Lower lobe of right lung (tissue), 2 donors: ENCODE measurements around the gene FGF9. TPM values are rescaled to one million over a fixed set of nuclear protein-coding genes. Genes with fewer than 3 reads are reported as not detected.

Experiments
- ATAC-seq, 2 donors: fragments of 200-7000 bp; cut with Tn5 transposase; one replicate each; pipeline ENCODE4 v1.9.1; 2020 to 2022; ENCODE audit warnings: mild to moderate bottlenecking in 2 of 2, moderate library complexity in 2 of 2
- DNase-seq: peaks from one replicate; pipeline ENCODE4 v3.0.0-alpha.2; 2020
- H3K27ac ChIP-seq: fragments of 200-600 bp; one replicate; pipeline ENCODE4 v1.8.0; 2022
- H3K27me3 ChIP-seq: fragments of 200-600 bp; one replicate; pipeline ENCODE4 v1.8.0; 2022; ENCODE audit warnings: low read depth
- H3K36me3 ChIP-seq: fragments of 200-600 bp; one replicate; pipeline ENCODE4 v1.8.0; 2022; ENCODE audit warnings: mild to moderate bottlenecking
- H3K4me1 ChIP-seq: fragments of 200-600 bp; one replicate; pipeline ENCODE4 v1.8.0; 2022
- H3K4me3 ChIP-seq: fragments of 200-600 bp; one replicate; pipeline ENCODE4 v1.8.0; 2022; ENCODE audit warnings: mild to moderate bottlenecking
- H3K9me3 ChIP-seq: fragments of 200-600 bp; one replicate; pipeline ENCODE4 v1.8.0; 2022
- CTCF ChIP-seq: fragments of 200-600 bp; IDR thresholded peaks from one replicate; pipeline ENCODE4 v1.8.0; 2022; ENCODE audit warnings: antibody characterized with exemption, mild to moderate bottlenecking
- intact Hi-C: fragments of 100-400 bp; cut with DNase I; formaldehyde crosslinking; loops from one replicate; pipeline ENCODE4 v1.11.0; 2022
- total RNA-seq: library from RNA; stranded (reverse); fragmentation: NEBNext Ultra II Directional; extraction: Animal tissue kit (Norgen Biotek cat#: 25700); gene quantifications from one replicate; pipeline ENCODE4 v1.2.1, GENCODE V29; 2021
- donor health status: DM: no; HTN: yes; CAD: no; lungs with severe emphysema.

Gene FGF9
- total RNA-seq, 1 donor from 2014 or later, result 1.6 TPM

GRCh38 chr13:21638319-21639282, 32.3 kb upstream of the FGF9 start:
- no peaks in the 10 kb centered on the region for H3K36me3 ChIP-seq
- no peak overlapping the region for H3K4me3 ChIP-seq
- TF ChIP-seq CTCF, result peak; percentile 79
- DNase-seq, result no peak
- peaks cover 4% of the 10 kb centered on the region for H3K4me1 ChIP-seq
- no peak overlapping the region for H3K27ac ChIP-seq
- no peaks in the 10 kb centered on the region for H3K27me3 ChIP-seq
- peak; percentile 60 to 64 for ATAC-seq
- intact Hi-C loops, result no loop called here
- no peaks in the 10 kb centered on the region for H3K9me3 ChIP-seq

- Histone ChIP-seq H3K27ac (no peak overlapping the region), H3K4me1 (peaks cover 4% of the 10 kb centered on the region), H3K27me3 (no peaks in the 10 kb centered on the region), H3K9me3 (no peaks in the 10 kb centered on the region), H3K36me3 (no peaks in the 10 kb centered on the region), H3K4me3 (no peak overlapping the region)
- intact Hi-C loops, result no loop called here
- ATAC-seq (no peak), DNase-seq (no peak)
- TF ChIP-seq CTCF, result no peak
These were observed 31.3 kb upstream of the FGF9 start for GRCh38 chr13:21639561-21639960.

- H3K36me3 ChIP-seq, result no peaks in the 10 kb centered on the region
- H3K27ac ChIP-seq, result no peak overlapping the region
- no peak for DNase-seq
- intact Hi-C loops, result no loop called here
- no peak overlapping the region for H3K4me3 ChIP-seq
- no peaks in the 10 kb centered on the region for H3K27me3 ChIP-seq
- peaks cover 4% of the 10 kb centered on the region for H3K4me1 ChIP-seq
- ATAC-seq, result no peak
- H3K9me3 ChIP-seq, result no peaks in the 10 kb centered on the region
- no peak for TF ChIP-seq CTCF
These were observed 29.2 kb upstream of the FGF9 start for GRCh38 chr13:21641629-21642028.

- DNase-seq (no peak), ATAC-seq (no peak)
- no peak for TF ChIP-seq CTCF
- H3K4me3 ChIP-seq, result no peak overlapping the region
- H3K9me3 ChIP-seq, result no peaks in the 10 kb centered on the region
- no peaks in the 10 kb centered on the region for H3K4me1 ChIP-seq
- H3K27me3 ChIP-seq, result no peaks in the 10 kb centered on the region
- intact Hi-C loops, result no loop called here
- no peaks in the 10 kb centered on the region for H3K36me3 ChIP-seq
- no peak overlapping the region for H3K27ac ChIP-seq
These were observed 13.3 kb upstream of the FGF9 start for GRCh38 chr13:21657538-21657937.

- DNase-seq, result no peak
- TF ChIP-seq CTCF, result no peak
- Histone ChIP-seq H3K27ac (no peak overlapping the region), H3K27me3 (no peaks in the 10 kb centered on the region), H3K4me1 (no peaks in the 10 kb centered on the region), H3K4me3 (no peak overlapping the region), H3K9me3 (no peaks in the 10 kb centered on the region), H3K36me3 (no peaks in the 10 kb centered on the region)
- intact Hi-C loops, result no loop called here
- ATAC-seq, result no peak
These were observed 11.8 kb upstream of the FGF9 start for GRCh38 chr13:21659087-21659486.
